GM19395 (cell line): ENCODE data around the gene KRT74.

ENCODE experiments used
- ATAC-seq: cut with Tn5 transposase; IDR thresholded peaks from one replicate; pipeline ENCODE4 v1.9.1; 2021; ENCODE audit warnings: mild to moderate bottlenecking, moderate library complexity; ENCODE audit not compliant: unreplicated experiment

KRT74 gene

GRCh38 chr12:52522346-52523011, 51.2 kb downstream of the KRT74 start:
- no peak for ATAC-seq

DNA sequence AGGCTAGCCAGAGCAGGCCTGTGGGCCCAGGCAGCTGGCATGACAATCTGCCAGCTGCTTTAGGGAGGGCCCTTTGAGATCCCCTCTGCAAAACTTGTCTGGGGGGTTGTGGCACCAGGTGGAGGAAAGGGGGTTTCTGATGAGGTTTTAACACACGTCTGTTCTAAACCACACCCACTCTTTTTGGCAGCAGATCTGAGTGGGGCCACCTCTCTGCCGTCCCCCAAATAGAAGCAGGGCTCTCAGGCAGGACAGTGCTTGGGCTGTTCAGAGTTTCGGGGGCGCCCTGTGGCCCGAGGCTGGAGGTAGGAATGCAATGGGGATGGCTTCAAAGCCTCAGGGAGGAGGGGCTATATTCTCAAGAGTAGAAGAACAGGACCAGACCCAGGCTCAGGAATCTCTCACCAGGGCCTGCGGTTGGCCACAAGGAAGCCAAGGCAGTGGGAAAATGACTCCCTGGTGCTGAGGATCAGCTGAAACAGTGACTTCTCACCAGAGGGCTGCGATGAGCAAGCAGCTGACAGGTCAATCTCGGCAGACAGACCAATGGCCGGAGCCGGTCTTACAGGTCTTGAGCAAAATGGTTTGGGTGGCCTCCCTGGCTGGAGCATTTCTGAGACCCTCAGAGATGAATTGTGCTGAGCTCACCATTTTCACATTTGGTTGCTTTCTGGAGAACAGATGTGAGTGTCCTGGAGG, 51.9 kb downstream of the KRT74 start:
- no peak for ATAC-seq

- no peak for ATAC-seq
Observed at GRCh38 chr12:52521175-52521567, 52.5 kb downstream of the KRT74 start.

- ATAC-seq, result no peak
Observed at GRCh38 chr12:52519826-52520662, 53.6 kb downstream of the KRT74 start, which contains the start of gene KRT5. KRT5 (minus strand) TSS chr12:52520394; CDS start chr12:52520296, 98 bp downstream.

DNA sequence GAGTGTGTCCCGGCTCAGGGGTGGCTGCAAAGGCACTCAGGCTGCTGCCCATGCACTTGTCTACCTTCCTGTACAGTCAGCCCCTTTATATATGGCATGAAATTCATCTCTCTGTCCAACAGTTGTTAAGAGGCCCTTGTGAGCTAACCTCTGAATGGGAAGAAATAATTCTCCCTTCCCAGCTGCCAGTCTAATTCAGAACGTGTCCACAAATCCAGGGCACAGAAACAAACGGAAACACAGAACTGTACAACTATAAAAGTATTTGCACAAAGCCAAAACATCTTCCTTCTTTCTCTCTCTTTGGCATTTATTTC, 54.3 kb downstream of the KRT74 start:
- ATAC-seq, result no peak

DNA sequence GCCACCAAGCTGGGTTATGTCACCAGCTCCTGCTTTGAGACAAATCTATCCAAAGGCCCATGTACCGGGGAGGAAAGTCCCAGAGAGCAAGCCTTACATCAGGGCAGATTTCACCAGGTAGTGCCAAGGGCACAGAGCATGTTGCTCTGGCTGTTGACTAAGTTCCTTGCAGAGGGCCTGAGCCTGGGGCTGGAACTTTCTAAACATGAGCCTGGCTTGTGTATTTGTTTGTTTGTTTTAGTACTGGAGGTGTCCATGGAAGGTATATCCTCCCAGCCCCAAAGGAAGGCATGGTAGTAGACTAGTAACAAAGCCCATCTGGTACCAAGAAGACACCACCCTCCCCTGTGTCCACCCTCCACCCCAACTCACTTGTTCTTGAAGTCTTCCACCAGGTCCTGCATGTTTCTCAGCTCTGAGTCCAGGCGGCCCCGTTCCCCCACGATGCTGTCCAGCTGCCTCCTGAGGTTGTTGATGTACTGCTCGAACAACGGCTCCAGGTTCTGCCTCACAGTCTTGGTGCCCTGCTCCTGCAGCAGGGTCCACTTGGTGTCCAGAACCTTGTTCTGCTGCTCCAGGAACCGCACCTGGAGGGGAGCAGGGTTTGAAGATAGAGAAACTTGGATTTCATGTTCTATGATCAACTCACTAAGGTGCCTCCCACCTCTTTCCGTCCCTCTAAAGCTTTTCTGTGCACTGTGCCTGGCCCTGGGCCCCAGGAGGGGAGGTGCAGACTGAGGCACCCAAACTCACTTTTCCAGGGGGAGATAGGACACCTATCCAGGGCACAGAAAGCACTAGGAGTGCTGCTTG, 54.9 kb downstream of the KRT74 start:
- ATAC-seq, result no peak

DNA sequence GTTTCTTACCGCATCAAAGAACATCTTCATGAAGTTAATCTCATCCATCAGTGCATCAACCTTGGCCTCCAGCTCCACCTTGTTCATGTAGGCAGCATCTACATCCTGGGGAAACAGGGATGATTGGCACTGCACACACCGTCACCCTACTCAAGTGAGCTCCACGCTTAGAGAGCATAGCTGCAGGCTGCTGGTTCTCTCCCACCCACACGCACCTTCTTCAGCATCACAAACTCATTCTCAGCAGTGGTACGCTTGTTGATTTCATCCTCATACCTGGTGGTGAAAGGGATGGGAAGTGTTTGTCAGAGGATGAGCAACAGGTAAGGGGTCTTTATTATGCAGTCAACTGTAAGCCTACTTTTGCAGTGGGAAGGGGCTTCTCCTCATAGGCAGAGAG, 55.8 kb downstream of the KRT74 start:
- no peak for ATAC-seq

DNA sequence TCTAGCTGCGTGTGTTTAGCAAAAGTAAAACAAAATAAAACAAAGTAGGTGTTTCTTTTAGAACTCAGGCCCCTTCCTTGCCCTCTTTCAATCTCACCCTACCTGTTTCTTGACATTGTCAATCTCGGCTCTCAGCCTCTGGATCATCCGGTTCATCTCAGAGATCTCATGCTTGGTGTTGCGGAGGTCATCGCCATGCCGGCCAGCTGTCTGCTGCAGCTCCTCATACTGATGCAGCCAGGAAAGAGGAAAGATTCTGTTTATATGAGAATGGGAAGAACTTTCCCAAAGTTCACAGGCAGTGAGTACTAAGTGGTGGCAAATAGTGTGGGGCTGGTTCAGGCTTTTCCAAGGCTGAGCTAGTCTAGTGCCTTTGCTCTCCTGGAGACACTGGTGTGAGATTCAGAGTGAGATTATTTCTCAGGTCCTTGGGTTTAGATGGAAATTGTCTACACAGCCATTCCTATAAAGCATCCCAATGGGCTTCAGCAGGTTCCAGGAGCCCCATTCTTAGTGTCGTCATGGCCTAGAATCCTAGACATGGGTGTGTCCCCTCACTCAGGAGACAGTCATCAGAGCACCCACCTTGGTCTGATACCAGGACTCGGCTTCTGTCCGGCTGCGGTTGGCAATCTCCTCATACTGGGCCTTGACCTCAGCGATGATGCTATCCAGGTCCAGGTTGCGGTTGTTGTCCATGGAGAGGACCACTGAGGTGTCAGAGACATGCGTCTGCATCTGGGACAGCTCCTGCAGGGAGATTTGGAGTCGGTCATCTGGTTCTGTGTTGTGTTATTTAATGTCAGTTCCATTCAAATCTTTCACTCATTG, 56.4 kb downstream of the KRT74 start:
- no peak for ATAC-seq

- ATAC-seq, result no peak
Observed at GRCh38 chr12:52515927-52516831, 57.5 kb downstream of the KRT74 start.
